ENCODE data around the gene ZNF281.

- TF ChIP-seq MAX (IDR thresholded peaks at IDR 0.05) (no peak), POLR2AphosphoS5 (IDR thresholded peaks at IDR 0.05; ENCODE audit: low read depth, low read length) (no peak), ELF1 (IDR thresholded peaks at IDR 0.05; ENCODE audit: borderline replicate concordance, low read depth) (no peak), POLR2A (IDR thresholded peaks at IDR 0.05; ENCODE audit: borderline replicate concordance, extremely low read depth, insufficient read depth, insufficient read length) (no peak), SIN3A (IDR thresholded peaks at IDR 0.05; ENCODE audit: low read depth) (no peak), SRF (IDR thresholded peaks at IDR 0.05; ENCODE audit: low read depth) (no peak), ZFX (IDR thresholded peaks at IDR 0.05) (no peak), EZH2phosphoT487 (IDR thresholded peaks at IDR 0.05; ENCODE audit: borderline replicate concordance) (no peak), TCF7L2 (IDR thresholded peaks at IDR 0.05; ENCODE audit: borderline replicate concordance, extremely low read depth, insufficient read depth, insufficient read length) (no peak), CEBPB (IDR thresholded peaks at IDR 0.05; ENCODE audit: low read depth) (no peak)
- TF ChIP-seq, protein P1, sequence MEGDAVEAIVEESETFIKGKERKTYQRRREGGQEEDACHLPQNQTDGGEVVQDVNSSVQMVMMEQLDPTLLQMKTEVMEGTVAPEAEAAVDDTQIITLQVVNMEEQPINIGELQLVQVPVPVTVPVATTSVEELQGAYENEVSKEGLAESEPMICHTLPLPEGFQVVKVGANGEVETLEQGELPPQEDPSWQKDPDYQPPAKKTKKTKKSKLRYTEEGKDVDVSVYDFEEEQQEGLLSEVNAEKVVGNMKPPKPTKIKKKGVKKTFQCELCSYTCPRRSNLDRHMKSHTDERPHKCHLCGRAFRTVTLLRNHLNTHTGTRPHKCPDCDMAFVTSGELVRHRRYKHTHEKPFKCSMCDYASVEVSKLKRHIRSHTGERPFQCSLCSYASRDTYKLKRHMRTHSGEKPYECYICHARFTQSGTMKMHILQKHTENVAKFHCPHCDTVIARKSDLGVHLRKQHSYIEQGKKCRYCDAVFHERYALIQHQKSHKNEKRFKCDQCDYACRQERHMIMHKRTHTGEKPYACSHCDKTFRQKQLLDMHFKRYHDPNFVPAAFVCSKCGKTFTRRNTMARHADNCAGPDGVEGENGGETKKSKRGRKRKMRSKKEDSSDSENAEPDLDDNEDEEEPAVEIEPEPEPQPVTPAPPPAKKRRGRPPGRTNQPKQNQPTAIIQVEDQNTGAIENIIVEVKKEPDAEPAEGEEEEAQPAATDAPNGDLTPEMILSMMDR (IDR thresholded peaks at IDR 0.05 in 2 of 3, conservative IDR thresholded peaks at IDR 0.05 in 1 of 3; ENCODE audit: borderline replicate concordance in 1 of 3, insufficient read depth in 1 of 3, low read depth in 2 of 3, low read length in 2 of 3): no peak
- TF ChIP-seq, protein P2, sequence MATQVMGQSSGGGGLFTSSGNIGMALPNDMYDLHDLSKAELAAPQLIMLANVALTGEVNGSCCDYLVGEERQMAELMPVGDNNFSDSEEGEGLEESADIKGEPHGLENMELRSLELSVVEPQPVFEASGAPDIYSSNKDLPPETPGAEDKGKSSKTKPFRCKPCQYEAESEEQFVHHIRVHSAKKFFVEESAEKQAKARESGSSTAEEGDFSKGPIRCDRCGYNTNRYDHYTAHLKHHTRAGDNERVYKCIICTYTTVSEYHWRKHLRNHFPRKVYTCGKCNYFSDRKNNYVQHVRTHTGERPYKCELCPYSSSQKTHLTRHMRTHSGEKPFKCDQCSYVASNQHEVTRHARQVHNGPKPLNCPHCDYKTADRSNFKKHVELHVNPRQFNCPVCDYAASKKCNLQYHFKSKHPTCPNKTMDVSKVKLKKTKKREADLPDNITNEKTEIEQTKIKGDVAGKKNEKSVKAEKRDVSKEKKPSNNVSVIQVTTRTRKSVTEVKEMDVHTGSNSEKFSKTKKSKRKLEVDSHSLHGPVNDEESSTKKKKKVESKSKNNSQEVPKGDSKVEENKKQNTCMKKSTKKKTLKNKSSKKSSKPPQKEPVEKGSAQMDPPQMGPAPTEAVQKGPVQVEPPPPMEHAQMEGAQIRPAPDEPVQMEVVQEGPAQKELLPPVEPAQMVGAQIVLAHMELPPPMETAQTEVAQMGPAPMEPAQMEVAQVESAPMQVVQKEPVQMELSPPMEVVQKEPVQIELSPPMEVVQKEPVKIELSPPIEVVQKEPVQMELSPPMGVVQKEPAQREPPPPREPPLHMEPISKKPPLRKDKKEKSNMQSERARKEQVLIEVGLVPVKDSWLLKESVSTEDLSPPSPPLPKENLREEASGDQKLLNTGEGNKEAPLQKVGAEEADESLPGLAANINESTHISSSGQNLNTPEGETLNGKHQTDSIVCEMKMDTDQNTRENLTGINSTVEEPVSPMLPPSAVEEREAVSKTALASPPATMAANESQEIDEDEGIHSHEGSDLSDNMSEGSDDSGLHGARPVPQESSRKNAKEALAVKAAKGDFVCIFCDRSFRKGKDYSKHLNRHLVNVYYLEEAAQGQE (IDR thresholded peaks at IDR 0.05; ENCODE audit: low read depth): no peak
These were observed 47.4 kb downstream of the ZNF281 start for GRCh38 chr1:200362421-200362820.

All from HCT116 (cell line).